A673 (cell line): Measurements from ENCODE around the gene LDLRAD3.

ENCODE experiments used
- CTCF ChIP-seq: fragments of 300-800, 200-600 bp; sonication (generic); conservative IDR thresholded peaks from 2 replicates; pipeline ENCODE4 v1.5.1; 2017; ENCODE audit warnings: low read depth, mild to moderate bottlenecking, antibody characterized with exemption, low read length, moderate library complexity, mixed read lengths
- EZH2 ChIP-seq: fragments of 200-600 bp; sonication (generic); IDR thresholded peaks from 2 replicates; pipeline ENCODE4 v1.6.1; 2017; ENCODE audit warnings: borderline replicate concordance, low read depth, mild to moderate bottlenecking, mixed read lengths, antibody characterized with exemption, low read length; ENCODE audit not compliant: poor library complexity, severe bottlenecking

- TF ChIP-seq EZH2 (no peak), CTCF (no peak)
These were observed 127.1 kb downstream of the LDLRAD3 start for GRCh38 chr11:36070954-36071330.
